Ovary (tissue), 3 donors: ENCODE data around the gene LRRC4C.

Experiments
- POLR2A ChIP-seq: fragments of 450-650 bp; IDR thresholded peaks from one replicate; pipeline ENCODE4 v1.6.1; 2017; ENCODE audit warnings: antibody characterized with exemption, mild to moderate bottlenecking, moderate library complexity
- TF ChIP-seq, protein P1 (sequence below), 3 donors: fragments of 450-650 bp in 2 of 3; fragments of 200-600 bp in 1 of 3; IDR thresholded peaks; one replicate each; pipeline versions ENCODE4 v1.5.1 to v1.8.0; 2016 to 2022; ENCODE audit warnings: antibody characterized with exemption in 3 of 3, mild to moderate bottlenecking in 1 of 3
- donor health status: DM: no; HTN: no; CAD: no.

DNA sequence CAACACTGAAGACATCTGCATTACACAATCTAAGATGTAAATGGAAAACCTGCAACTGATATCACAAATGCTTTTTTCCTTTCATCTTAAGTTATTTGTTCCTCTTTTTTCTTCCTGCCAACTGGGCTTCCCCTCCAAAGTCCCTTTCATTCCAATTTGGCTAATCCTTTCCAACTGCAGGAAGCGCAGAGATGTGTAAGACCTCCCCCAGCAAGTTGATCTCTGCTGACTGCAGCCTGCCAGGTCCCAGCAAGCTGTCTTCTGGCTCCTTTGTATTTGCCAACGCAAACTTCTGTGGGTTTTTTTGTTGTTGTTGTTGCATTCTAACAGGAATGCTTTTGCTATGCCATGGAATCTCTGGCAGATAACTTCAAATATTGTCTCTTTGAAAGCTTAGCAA lies 38.5 kb upstream of the LRRC4C start:
- TF ChIP-seq, protein P1, sequence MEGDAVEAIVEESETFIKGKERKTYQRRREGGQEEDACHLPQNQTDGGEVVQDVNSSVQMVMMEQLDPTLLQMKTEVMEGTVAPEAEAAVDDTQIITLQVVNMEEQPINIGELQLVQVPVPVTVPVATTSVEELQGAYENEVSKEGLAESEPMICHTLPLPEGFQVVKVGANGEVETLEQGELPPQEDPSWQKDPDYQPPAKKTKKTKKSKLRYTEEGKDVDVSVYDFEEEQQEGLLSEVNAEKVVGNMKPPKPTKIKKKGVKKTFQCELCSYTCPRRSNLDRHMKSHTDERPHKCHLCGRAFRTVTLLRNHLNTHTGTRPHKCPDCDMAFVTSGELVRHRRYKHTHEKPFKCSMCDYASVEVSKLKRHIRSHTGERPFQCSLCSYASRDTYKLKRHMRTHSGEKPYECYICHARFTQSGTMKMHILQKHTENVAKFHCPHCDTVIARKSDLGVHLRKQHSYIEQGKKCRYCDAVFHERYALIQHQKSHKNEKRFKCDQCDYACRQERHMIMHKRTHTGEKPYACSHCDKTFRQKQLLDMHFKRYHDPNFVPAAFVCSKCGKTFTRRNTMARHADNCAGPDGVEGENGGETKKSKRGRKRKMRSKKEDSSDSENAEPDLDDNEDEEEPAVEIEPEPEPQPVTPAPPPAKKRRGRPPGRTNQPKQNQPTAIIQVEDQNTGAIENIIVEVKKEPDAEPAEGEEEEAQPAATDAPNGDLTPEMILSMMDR (IDR thresholded peaks at IDR 0.05): no peak
- no peak for TF ChIP-seq POLR2A
